Measurements from ENCODE around the gene ASB3. TPM values are rescaled to one million over a fixed set of nuclear protein-coding genes. Genes with fewer than 3 reads are reported as not detected.

Gene ASB3
- total RNA-seq, 1 experiment from 2014 or later, result 23.1 TPM

DNA sequence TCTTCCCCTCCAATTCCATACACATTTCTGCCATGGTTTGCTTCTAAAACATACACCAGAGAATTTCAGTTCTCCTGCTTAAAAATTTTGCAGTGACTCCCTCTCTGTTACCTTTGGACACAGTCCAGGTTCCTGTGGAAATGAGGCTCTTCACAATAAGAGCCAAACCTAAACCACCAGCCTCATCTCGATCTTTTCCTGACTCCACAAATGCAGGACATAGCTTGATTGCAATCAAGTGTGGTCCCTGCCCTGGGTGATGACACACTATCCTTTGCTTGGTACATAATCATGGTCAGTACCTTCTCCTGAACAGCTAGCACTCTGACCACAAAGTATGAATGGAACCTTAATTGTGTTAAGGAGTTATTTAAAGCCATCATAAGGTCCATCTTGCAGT, 154.0 kb downstream of the ASB3 start:
- H2BK12ac ChIP-seq (ENCODE audit: insufficient read length, low read depth, low read length), result no peak overlapping the region
- Mint-ChIP-seq H3K4me1 (peaks cover 7 to 10% of the 10 kb centered on the region in 2 experiments), H3K27me3 (ENCODE audit: low read depth) (no peaks in the 10 kb centered on the region), H3K4me3 (no peak overlapping the region), H3K27ac (no peak overlapping the region; a peak in 1 of 7 replicates), H3K36me3 (ENCODE audit: insufficient read depth in 1 of 3, low read depth in 3 of 3) (no peaks in the 10 kb centered on the region), H3K9me3 (no peaks in the 10 kb centered on the region)
- H2BK20ac ChIP-seq (ENCODE audit: low read depth, low read length, poor library complexity, severe bottlenecking), result no peak overlapping the region
- H3K27me3 ChIP-seq (ENCODE audit: insufficient read depth, low read length), result no peaks in the 10 kb centered on the region
- WGBS (ENCODE audit: extremely low coverage, insufficient read length, low lambda C conversion rate), result no CpG with 5 or more reads among the region's 1 CpG
- no peak overlapping the region for H4K8ac ChIP-seq (replicated peaks; ENCODE audit: insufficient read length, low read depth, low read length)
- H3K56ac ChIP-seq (ENCODE audit: insufficient read length, low read depth, low read length), result no peak overlapping the region
- H2AFZ ChIP-seq (ENCODE audit: low read length), result no peak overlapping the region
- no peaks in the 10 kb centered on the region for H4K20me1 ChIP-seq (ENCODE audit: control insufficient read depth, insufficient read depth, insufficient read length)
- H2BK120ac ChIP-seq (ENCODE audit: low read depth, low read length, poor library complexity, severe bottlenecking), result no peak overlapping the region
- no peak overlapping the region for H2BK5ac ChIP-seq (ENCODE audit: insufficient read length, low read length)
- H3K23me2 ChIP-seq (ENCODE audit: insufficient read length, low read depth, low read length, poor library complexity, severe bottlenecking), result no peaks in the 10 kb centered on the region
- no peak overlapping the region for H3K9ac ChIP-seq (ENCODE audit: extremely low read depth, insufficient read length, low read length)
- no peak for TF ChIP-seq CTCF (conservative IDR thresholded peaks at IDR 0.05)
- H3K27ac ChIP-seq (ENCODE audit: insufficient read length, low read depth, low read length), result no peak overlapping the region
- H2BK15ac ChIP-seq (ENCODE audit: low read depth, low read length), result no peak overlapping the region
- no peak overlapping the region for H2AK5ac ChIP-seq (ENCODE audit: insufficient read length, low read length)
- no peaks in the 10 kb centered on the region for H3K79me1 ChIP-seq (ENCODE audit: insufficient read depth, low read depth, low read length, poor library complexity, severe bottlenecking)
- no peak overlapping the region for H3K14ac ChIP-seq (ENCODE audit: insufficient read depth, low read length)
- H3K79me2 ChIP-seq (ENCODE audit: insufficient read depth, low read length), result no peaks in the 10 kb centered on the region
- no peak overlapping the region for H4K91ac ChIP-seq (ENCODE audit: insufficient read length, low read depth, low read length)
- no peak overlapping the region for H3K4me2 ChIP-seq (ENCODE audit: insufficient read depth, insufficient read length, low read length)
- H3K4ac ChIP-seq (ENCODE audit: low read depth, low read length), result no peak overlapping the region
- H3K4me1 ChIP-seq (ENCODE audit: insufficient read depth, low read length), result no peaks in the 10 kb centered on the region
- H3K9me3 ChIP-seq (ENCODE audit: control insufficient read depth, low read depth, low read length), result no peaks in the 10 kb centered on the region
- H4K5ac ChIP-seq (ENCODE audit: insufficient read length, low read depth, low read length), result no peak overlapping the region
- no peak overlapping the region for H3K18ac ChIP-seq (ENCODE audit: insufficient read length, low read depth, low read length)
- H3K23ac ChIP-seq (ENCODE audit: insufficient read length, low read depth, low read length), result no peak overlapping the region
- no peak for DNase-seq
- H3T11ph ChIP-seq (ENCODE audit: low read length), result no peak overlapping the region

Measured in H9 (cell line).